PC-9 (cell line): ENCODE results near the gene ZDHHC19.

ENCODE experiments used
- CTCF ChIP-seq: fragments of 200-600 bp; sonication (generic); conservative IDR thresholded peaks from 2 replicates; pipeline ENCODE4 v1.6.1; 2017; ENCODE audit warnings: mixed run types, antibody characterized with exemption, mild to moderate bottlenecking, moderate library complexity
- EZH2 ChIP-seq: fragments of 200-600 bp; sonication (generic); IDR thresholded peaks from 2 replicates; pipeline ENCODE4 v1.8.0; 2017; ENCODE audit warnings: antibody characterized with exemption, low read depth

- TF ChIP-seq CTCF (no peak), EZH2 (no peak)
These were observed 40.7 kb upstream of the ZDHHC19 start for GRCh38 chr3:196251918-196252317.
